ENCODE data around the gene SCLY.

The SCLY gene

DNA sequence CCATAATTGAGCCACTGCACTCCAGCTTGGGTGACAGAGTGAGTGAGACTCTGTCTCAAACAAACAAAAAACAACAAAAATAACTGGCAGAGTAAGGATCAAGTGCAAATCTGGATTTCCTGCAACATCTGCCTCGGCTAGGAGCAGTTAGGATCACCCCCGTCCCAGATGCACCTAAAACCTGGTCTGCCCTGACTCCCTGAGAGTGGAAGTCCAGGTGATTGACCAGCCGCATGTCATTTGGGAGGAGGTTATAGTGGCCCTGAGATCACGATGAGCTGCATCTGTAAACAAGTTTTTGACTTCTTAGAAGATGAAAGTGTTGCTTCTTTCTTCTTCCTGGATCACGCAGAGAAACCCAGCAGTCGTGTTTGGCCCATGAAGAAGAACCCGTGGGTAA lies 34.3 kb downstream of the SCLY start:
- Mint-ChIP-seq H3K4me3 (no peak overlapping the region), H3K36me3 (ENCODE audit: low read depth) (peaks cover 10% of the 10 kb centered on the region), H3K9me3 (no peaks in the 10 kb centered on the region), H3K27ac (no peak overlapping the region), H3K27me3 (ENCODE audit: low read depth, poor library complexity) (peaks cover 7% of the 10 kb centered on the region), H3K4me1 (peaks cover 35% of the 10 kb centered on the region)
- TF ChIP-seq CTCF (IDR thresholded peaks at IDR 0.05): no peak
- no peak for DNase-seq

DNA sequence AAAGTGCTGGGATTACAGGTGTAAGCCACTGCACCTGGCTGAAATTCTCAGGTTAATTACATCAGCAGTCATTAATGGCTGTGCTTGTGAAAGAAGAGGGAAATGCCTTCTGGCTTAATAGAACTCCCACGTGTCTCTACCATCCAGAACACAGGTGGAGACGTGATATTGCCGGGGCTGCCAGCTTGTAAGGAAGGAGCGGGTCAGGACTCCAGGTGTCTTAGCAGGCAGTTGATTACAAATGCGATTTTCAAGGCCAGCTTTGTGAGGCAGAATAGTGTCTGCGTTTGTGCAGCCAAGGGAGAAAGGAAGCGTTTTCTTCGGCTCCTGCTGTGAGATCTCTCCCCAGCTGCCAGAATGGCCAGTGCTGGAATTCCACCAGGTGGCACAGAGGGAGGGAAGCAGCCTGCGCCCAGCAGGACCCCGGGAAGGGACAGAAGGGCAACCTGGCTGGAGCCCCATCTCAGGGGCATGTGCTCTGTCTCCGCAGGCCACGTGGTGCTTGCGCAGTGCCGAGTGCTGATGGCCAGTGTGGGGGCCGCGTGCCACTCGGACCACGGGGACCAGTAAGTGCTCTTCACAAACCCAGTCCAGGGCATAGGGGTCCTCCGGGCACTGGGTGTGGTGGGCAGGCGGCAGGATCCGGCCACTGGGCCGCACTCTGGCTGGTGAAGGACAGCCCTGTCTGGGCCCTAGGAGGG lies 35.7 kb downstream of the SCLY start:
- Mint-ChIP-seq H3K36me3 (ENCODE audit: low read depth) (peaks cover 5% of the 10 kb centered on the region), H3K27me3 (ENCODE audit: low read depth, poor library complexity) (peaks cover 7% of the 10 kb centered on the region), H3K4me3 (no peak overlapping the region), H3K4me1 (peaks cover 37% of the 10 kb centered on the region), H3K9me3 (no peaks in the 10 kb centered on the region), H3K27ac (peak overlapping the region; percentile 74)
- TF ChIP-seq CTCF (IDR thresholded peaks at IDR 0.05): no peak
- no peak for DNase-seq

- no peak for TF ChIP-seq CTCF (IDR thresholded peaks at IDR 0.05)
- peaks cover 3% of the 10 kb centered on the region for H3K27me3 Mint-ChIP-seq (ENCODE audit: low read depth, poor library complexity)
- no peak overlapping the region for H3K4me3 Mint-ChIP-seq
- peak overlapping the region; percentile 69 for H3K27ac Mint-ChIP-seq
- H3K9me3 Mint-ChIP-seq: no peaks in the 10 kb centered on the region
- DNase-seq: no peak
- H3K4me1 Mint-ChIP-seq: peaks cover 38% of the 10 kb centered on the region
- H3K36me3 Mint-ChIP-seq (ENCODE audit: low read depth): peaks cover 5% of the 10 kb centered on the region
Measured at GRCh38 chr2:238097201-238097987, 36.6 kb downstream of the SCLY start.

DNA sequence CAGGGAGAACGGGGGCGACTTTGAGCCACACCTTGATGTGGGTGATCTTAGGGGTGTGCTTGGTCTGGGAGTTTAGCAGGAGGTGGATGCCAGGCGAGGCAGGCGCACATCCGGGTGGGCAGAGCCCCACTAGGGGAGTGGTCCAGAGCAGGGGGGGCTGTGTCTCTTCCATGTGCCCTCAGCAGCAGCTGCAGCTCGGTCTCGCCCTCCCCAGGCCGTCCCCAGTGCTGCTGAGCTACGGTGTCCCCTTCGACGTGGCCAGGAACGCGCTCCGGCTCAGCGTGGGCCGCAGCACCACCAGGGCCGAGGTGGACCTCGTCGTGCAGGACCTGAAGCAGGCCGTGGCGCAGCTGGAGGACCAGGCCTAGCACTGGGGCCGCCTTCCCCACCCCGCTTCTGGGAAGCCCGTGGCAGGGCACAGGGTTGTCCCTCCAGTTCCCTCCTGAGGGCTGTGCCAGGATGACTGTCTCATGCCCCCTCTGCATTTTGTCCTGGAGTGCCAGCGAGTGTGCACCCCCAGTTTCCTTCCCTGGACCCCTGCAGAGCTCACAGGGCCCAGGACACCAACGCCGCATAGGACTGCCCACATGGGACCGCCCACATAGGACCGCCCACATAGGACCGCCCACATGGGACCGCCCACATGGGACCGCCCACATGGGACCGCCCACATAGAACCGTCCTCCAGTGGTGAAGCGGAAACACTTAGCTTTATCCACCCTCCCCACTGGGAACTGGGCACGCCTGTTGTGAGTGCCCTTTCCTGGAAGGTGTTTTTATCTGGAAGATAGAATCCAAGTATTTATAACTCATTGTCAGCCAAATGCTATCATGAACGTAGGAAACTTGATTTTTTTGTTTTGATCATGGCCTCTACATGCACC lies 37.4 kb downstream of the SCLY start:
- no peaks in the 10 kb centered on the region for H3K9me3 Mint-ChIP-seq
- no peak overlapping the region for H3K27ac Mint-ChIP-seq

More for the DNA sequence above, 37.4 kb downstream of the SCLY start:
- Mint-ChIP-seq H3K4me3 (no peak overlapping the region), H3K27me3 (ENCODE audit: low read depth, poor library complexity) (peaks cover 7% of the 10 kb centered on the region), H3K36me3 (ENCODE audit: low read depth) (no peaks in the 10 kb centered on the region), H3K4me1 (peaks cover 43% of the 10 kb centered on the region)
- TF ChIP-seq CTCF (IDR thresholded peaks at IDR 0.05): no peak
- peak; percentile 55 for DNase-seq

Measured in nephron progenitor cell (in vitro differentiated cells).